Breast epithelium (tissue), 4 donors: ENCODE results near the gene DCAF10. TPM values are rescaled to one million over a fixed set of nuclear protein-coding genes. Genes with fewer than 3 reads are reported as not detected.
"Not testable (repeated sequence)": the region's sequence is repeated elsewhere in the genome, so short reads cannot be mapped to it uniquely, and the experiment has no call there.

Experiments used
- DNase-seq, 2 donors: peaks; one replicate each; pipeline ENCODE4 v3.0.0-alpha.2; 2019; ENCODE audit warnings: low spot score in 2 of 2
- H3K27ac ChIP-seq, 2 donors: fragments of 200-600 bp; sonication (generic) in 1 of 2; one replicate each; pipeline ENCODE4 v1.5.1; 2016 to 2019; ENCODE audit warnings: mild to moderate bottlenecking in 1 of 2
- H3K27me3 ChIP-seq, 2 donors: fragments of 200-600 bp; sonication (generic) in 1 of 2; one replicate each; pipeline versions ENCODE4 v1.5.1 to v1.6.0; 2017 to 2019; ENCODE audit warnings: control low read depth in 1 of 2, mild to moderate bottlenecking in 1 of 2
- H3K36me3 ChIP-seq: fragments of 200-600 bp; one replicate; pipeline ENCODE4 v1.5.1; 2019
- H3K4me1 ChIP-seq, 2 donors: fragments of 200-600 bp; sonication (generic); one replicate each; pipeline ENCODE4 v1.5.1; 2016 to 2019; ENCODE audit warnings: control low read depth in 1 of 2
- H3K4me3 ChIP-seq, 3 donors: fragments of 200-600 bp; sonication (generic); 1 replicate in 2 of 3; 2 replicates in 1 of 3; pipeline ENCODE4 v1.5.1; 2016 to 2019; ENCODE audit warnings: mild to moderate bottlenecking in 3 of 3, moderate library complexity in 2 of 3
- H3K9me3 ChIP-seq, 2 donors: fragments of 200-600 bp; sonication (generic) in 1 of 2; one replicate each; pipeline ENCODE4 v1.5.1; 2016 to 2019; ENCODE audit warnings: control low read depth in 1 of 2
- POLR2A ChIP-seq: fragments of 450-650 bp; IDR thresholded peaks from one replicate; pipeline ENCODE4 v1.6.1; 2016; ENCODE audit warnings: antibody characterized with exemption, mild to moderate bottlenecking, moderate library complexity
- POLR2AphosphoS5 ChIP-seq, 3 donors: sonication (generic); formaldehyde crosslinking; IDR thresholded peaks; one replicate each; pipeline ENCODE4 v1.6.1; 2017; ENCODE audit warnings: antibody characterized with exemption in 3 of 3
- intact Hi-C: fragments of 100-400 bp; cut with DNase I; formaldehyde crosslinking; loops from one replicate; pipeline ENCODE4 v1.15.1; 2023; ENCODE audit warnings: low total_unique reads
- total RNA-seq, 3 donors: library from RNA; depleted of rRNA; stranded (reverse); fragments of >200 nt; gene quantifications; one replicate each; pipeline ENCODE4 v1.1.0, GENCODE V29; 2016
- TF ChIP-seq, protein P1 (sequence below), 3 donors: fragments of 450-650 bp; IDR thresholded peaks; one replicate each; pipeline ENCODE4 v1.5.1; 2016 to 2017; ENCODE audit warnings: antibody characterized with exemption in 3 of 3, mild to moderate bottlenecking in 3 of 3, moderate library complexity in 3 of 3

Gene DCAF10
- total RNA-seq, 3 donors from 2014 or later = 29.8 to 44.8 (median 38.7) TPM

DNA sequence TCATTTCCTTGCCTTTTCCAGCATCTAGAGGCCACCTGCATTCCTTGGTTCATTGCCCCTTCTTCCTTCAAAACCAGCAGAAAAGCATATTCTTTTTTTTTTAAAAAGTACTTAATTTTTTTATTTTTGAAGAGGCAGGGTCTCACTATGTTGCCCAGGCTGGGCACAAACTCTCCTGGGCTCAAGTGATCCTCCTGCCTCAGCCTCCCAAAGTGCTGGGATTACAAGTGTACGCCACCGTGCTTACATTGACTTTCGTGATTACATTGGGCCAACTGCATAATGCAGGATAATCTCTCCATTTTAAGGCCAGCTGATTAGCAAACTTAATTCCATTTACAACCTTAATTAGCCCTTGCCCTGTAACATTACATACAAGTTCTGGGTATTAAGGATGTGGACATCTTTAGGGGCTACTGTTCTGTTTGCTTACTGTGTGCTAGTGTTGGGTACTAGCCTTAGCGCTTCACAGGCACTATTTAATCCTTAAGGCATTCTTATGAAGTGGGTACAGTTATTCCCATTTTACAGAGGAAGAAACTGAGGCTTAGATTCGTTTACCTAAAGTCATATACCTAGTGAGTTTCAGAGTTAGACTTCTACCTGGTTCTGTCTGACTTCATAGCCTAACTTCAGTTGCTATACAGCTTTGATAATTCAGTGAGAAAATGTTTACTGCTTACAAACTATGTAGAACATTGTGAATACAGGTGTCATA is 69.6 kb downstream of the DCAF10 start:
- no peak for DNase-seq
- intact Hi-C loops = no loop called here
- Histone ChIP-seq H3K36me3 (no peaks in the 10 kb centered on the region), H3K4me1 (no peaks in the 10 kb centered on the region), H3K9me3 (no peaks in the 10 kb centered on the region), H3K4me3 (no peak overlapping the region), H3K27ac (no peak overlapping the region), H3K27me3 (no peaks in the 10 kb centered on the region)
- TF ChIP-seq POLR2A (no peak), POLR2AphosphoS5 (IDR thresholded peaks at IDR 0.05) (no peak)
- TF ChIP-seq, protein P1, sequence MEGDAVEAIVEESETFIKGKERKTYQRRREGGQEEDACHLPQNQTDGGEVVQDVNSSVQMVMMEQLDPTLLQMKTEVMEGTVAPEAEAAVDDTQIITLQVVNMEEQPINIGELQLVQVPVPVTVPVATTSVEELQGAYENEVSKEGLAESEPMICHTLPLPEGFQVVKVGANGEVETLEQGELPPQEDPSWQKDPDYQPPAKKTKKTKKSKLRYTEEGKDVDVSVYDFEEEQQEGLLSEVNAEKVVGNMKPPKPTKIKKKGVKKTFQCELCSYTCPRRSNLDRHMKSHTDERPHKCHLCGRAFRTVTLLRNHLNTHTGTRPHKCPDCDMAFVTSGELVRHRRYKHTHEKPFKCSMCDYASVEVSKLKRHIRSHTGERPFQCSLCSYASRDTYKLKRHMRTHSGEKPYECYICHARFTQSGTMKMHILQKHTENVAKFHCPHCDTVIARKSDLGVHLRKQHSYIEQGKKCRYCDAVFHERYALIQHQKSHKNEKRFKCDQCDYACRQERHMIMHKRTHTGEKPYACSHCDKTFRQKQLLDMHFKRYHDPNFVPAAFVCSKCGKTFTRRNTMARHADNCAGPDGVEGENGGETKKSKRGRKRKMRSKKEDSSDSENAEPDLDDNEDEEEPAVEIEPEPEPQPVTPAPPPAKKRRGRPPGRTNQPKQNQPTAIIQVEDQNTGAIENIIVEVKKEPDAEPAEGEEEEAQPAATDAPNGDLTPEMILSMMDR (IDR thresholded peaks at IDR 0.05) = no peak

DNA sequence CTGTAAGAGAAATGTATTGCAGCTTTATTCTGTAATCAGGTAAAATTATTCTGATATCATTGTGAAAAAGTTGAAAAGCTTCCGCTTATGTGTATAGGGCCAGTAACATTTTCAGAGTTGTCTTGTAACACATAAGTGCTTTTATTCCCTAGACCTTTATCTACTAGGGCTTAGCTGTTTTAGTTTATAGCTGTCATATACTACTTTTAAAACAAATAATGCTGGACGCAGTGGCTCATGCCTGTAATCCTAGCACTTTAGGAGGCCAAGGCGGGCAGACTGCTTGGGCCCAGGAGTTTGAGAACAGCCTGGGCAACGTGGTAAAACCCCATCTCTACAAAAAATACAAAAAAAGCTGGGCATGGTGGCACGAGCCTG is 70.2 kb downstream of the DCAF10 start:
- Histone ChIP-seq H3K9me3 (no peaks in the 10 kb centered on the region), H3K4me3 (no peak overlapping the region), H3K4me1 (no peaks in the 10 kb centered on the region), H3K36me3 (no peaks in the 10 kb centered on the region), H3K27ac (no peak overlapping the region), H3K27me3 (no peaks in the 10 kb centered on the region)
- TF ChIP-seq POLR2AphosphoS5 (IDR thresholded peaks at IDR 0.05) (no peak), POLR2A (no peak)
- TF ChIP-seq, protein P1 (IDR thresholded peaks at IDR 0.05) = no peak
- no peak for DNase-seq
- intact Hi-C loops = no loop called here

DNA sequence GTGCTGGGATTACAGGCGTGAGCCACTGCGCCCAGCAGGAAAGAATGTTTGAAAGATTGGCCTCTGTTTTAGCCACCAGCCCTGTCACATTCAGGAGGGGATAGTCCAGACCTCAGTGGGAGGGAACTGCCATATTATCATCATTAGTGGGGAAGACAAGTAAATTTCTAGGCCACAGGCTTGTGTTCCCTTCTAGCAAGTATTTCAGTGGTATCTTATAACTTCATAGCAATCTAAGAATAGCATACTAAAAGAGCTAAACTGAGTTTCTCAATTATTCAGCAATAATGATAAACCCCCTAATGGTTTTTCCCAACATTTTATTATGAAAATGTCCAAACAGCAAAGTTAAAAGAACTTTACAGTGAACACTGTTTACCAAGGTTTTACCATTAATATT is 73.4 kb downstream of the DCAF10 start:
- no peak for TF ChIP-seq POLR2AphosphoS5 (IDR thresholded peaks at IDR 0.05)
- no peaks in the 10 kb centered on the region for H3K36me3 ChIP-seq
- H3K4me1 ChIP-seq = no peaks in the 10 kb centered on the region
- H3K27ac ChIP-seq = no peak overlapping the region
- no peak overlapping the region for H3K4me3 ChIP-seq
- DNase-seq = no peak
- no peaks in the 10 kb centered on the region for H3K27me3 ChIP-seq
- no peaks in the 10 kb centered on the region for H3K9me3 ChIP-seq
- intact Hi-C loops = no loop called here

DNA sequence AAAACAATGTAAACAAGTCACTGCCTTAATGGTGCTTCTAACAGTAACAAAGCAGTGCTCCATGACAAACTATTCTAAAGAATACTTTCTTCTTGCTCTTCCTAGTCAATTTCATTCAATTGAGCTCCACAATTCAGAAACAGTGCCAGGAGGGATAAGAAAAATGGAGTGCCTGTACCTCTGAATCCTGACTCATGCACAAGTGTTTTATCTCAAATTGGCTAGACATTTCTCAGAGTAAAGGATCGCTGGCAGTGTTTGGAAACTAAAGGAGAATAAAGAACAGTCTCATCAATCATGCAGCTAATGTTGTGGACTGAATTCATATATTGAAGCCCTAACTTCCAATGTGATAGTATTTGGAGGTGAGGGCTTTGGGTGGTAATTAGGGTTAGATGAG is 75.8 kb downstream of the DCAF10 start:
- intact Hi-C loops = no loop called here
- Histone ChIP-seq H3K27ac (no peak overlapping the region), H3K9me3 (no peaks in the 10 kb centered on the region), H3K27me3 (no peaks in the 10 kb centered on the region), H3K4me3 (no peak overlapping the region), H3K4me1 (no peaks in the 10 kb centered on the region), H3K36me3 (no peaks in the 10 kb centered on the region)
- TF ChIP-seq POLR2A (no peak), POLR2AphosphoS5 (IDR thresholded peaks at IDR 0.05) (no peak)
- TF ChIP-seq, protein P1 (IDR thresholded peaks at IDR 0.05) = no peak
- DNase-seq = no peak

DNA sequence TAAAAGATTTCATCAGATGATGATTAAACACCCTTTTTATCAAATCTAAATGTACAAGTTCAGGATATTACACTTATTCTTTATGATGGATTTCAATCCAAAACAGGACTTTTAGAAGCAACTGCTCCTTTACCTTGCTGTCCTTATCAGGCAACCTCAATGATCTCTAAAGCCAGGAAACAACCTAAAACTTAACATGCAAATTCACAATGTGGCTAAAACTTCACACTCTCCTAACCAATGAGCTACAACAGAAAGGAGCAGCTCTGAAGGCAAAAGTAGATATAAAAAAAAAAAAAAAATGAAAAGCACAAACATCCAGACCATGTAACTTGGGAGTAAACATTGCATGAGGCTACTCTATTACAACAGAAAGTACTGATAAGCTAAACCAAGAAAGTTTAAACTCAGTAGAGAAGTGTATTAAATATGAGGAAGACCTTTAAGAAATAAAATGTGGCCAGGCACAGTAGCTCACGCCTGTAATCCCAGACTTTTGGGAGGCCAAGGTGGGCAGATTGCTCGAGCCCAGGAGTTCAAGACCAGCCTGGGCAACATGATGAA is 80.4 kb downstream of the DCAF10 start:
- no peak overlapping the region for H3K27ac ChIP-seq
- H3K4me3 ChIP-seq = no peak overlapping the region
- H3K27me3 ChIP-seq = no peaks in the 10 kb centered on the region
- intact Hi-C loops = no loop called here
- no peaks in the 10 kb centered on the region for H3K36me3 ChIP-seq
- no peaks in the 10 kb centered on the region for H3K9me3 ChIP-seq
- TF ChIP-seq POLR2A = no peak
- no peak for TF ChIP-seq POLR2AphosphoS5 (IDR thresholded peaks at IDR 0.05)
- TF ChIP-seq, protein P1 (IDR thresholded peaks at IDR 0.05) = no peak
- no peak for DNase-seq
- H3K4me1 ChIP-seq = no peaks in the 10 kb centered on the region

DNA sequence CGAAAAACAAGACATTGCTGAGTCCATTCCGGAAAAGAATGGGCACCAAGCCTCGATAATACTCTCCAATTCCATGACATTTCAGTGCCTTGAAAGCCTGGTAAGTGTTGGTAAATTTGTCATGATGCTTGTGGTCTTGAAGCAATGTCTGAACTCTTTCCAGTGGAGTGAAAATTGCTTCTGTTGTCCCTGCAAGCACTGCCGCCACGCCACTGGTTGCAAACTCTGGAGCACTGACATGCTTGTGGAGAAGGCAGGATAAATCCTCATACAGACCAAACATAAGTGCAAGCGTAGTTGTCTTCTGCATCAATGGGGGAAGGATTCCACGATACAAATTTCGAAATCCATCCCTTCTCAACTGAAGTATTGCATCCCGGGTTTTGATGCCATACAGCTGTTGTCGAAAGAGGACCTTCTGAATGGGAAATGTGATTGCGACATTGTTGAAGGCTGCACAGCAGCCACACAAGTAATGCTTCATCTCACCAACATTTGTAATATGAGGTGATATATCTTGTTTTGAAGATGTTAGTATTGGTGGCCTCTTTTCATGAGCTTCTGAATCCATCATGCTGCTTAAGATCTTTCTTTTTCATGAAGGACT is 87.5 kb downstream of the DCAF10 start:
- H3K9me3 ChIP-seq, H3K27me3 ChIP-seq, DNase-seq, H3K36me3 ChIP-seq, H3K4me3 ChIP-seq, H3K4me1 ChIP-seq, intact Hi-C loops, H3K27ac ChIP-seq: not testable (repeated sequence)
